K562 (cell line): ENCODE results near the gene MRPL28. TPM values are rescaled to one million over a fixed set of nuclear protein-coding genes. Genes with fewer than 3 reads are reported as not detected.
"Not testable (repeated sequence)": the region's sequence is repeated elsewhere in the genome, so short reads cannot be mapped to it uniquely, and the experiment has no call there.

ENCODE experiments used
- ATAC-seq: fragments of 200-7000 bp; cut with Tn5 transposase; 3 replicates; pipeline ENCODE4 v1.9.1; 2020; ENCODE audit warnings: moderate library complexity
- BruUV-seq: library from RNA; stranded (reverse); fragments of 400-500 nt; replicated peaks from 2 replicates; lab custom pipeline; 2021; lab: Mats Ljungman, UMichigan
- CTCF ChIA-PET: fragments of 300-600 bp; formaldehyde crosslinking; extraction: SDS; loops from one replicate; lab custom pipeline; 2021; ENCODE audit warnings: low intra/inter-chr PET ratio; lab: Yijun Ruan, JAX
- POLR2A ChIA-PET: fragments of 300-600, 350-650 bp; sonication (Branson Sonifier 250); formaldehyde crosslinking; extraction: SDS; loops from one replicate; lab custom pipeline; 2021; ENCODE audit warnings: antibody characterized with exemption, inconsistent platforms; lab: Yijun Ruan, JAX
- DNase-seq, 4 experiments: peaks; one replicate each; pipeline versions ENCODE4 v3.0.0 to v3.0.0-alpha.2; 2011 to 2018; ENCODE audit warnings: low spot score in 3 of 4, mixed read lengths in 3 of 4; ENCODE audit errors: extremely low read depth in 1 of 4
- FAIRE-seq: peaks from 2 replicates; lab custom pipeline; 2011; peaks lifted over from hg19 to GRCh38; lab: Jason Lieb, UNC
- H2AFZ ChIP-seq: 2 replicates; pipeline ENCODE4 v1.6.0; 2011; ENCODE audit warnings: low read depth, low read length, control low read depth, inconsistent platforms
- H3K27ac ChIP-seq: fragments of 200-600 bp; 3 replicates; pipeline ENCODE4 v1.8.0; 2011; ENCODE audit warnings: low read depth, mild to moderate bottlenecking, control low read depth, inconsistent platforms, low read length, moderate library complexity, mixed read lengths; ENCODE audit errors: extremely low read depth
- H3K27me3 ChIP-seq, 2 experiments: fragments of 300-600 bp in 1 of 2; 2 replicates in 1 of 2; 3 replicates in 1 of 2; pipeline versions ENCODE4 v1.6.0 to v1.8.0; 2011; ENCODE audit warnings: inconsistent platforms in 2 of 2, low read length in 2 of 2, mild to moderate bottlenecking in 1 of 2, mixed read lengths in 1 of 2, moderate library complexity in 1 of 2; ENCODE audit not compliant: control insufficient read depth in 2 of 2, insufficient read depth in 2 of 2
- H3K36me3 ChIP-seq: fragments of 300-600 bp; 3 replicates; pipeline ENCODE4 v1.8.0; 2011; ENCODE audit warnings: mild to moderate bottlenecking, low read length, inconsistent platforms; ENCODE audit not compliant: control insufficient read depth, insufficient read depth
- H3K4me1 ChIP-seq, 2 experiments: fragments of 200-600 bp in 1 of 2; replicated peaks in 1 of 2; 2 replicates in 1 of 2; 3 replicates in 1 of 2; pipeline versions ENCODE4 v1.5.1 to v1.8.0; 2011; ENCODE audit warnings: inconsistent platforms in 2 of 2, low read length in 2 of 2, mild to moderate bottlenecking in 1 of 2, mixed read lengths in 1 of 2, moderate library complexity in 1 of 2; ENCODE audit not compliant: control insufficient read depth in 2 of 2, insufficient read depth in 2 of 2
- H3K4me2 ChIP-seq: 2 replicates; pipeline ENCODE4 v1.6.1; 2011; ENCODE audit warnings: low read length, control low read depth, inconsistent platforms, mixed read lengths; ENCODE audit not compliant: insufficient read depth
- H3K4me3 ChIP-seq: fragments of 200-600 bp; sonication (generic), shearing (Covaris generic); 2 replicates; pipeline ENCODE4 v1.5.1; 2016; ENCODE audit warnings: control low read depth, inconsistent platforms
- H3K79me2 ChIP-seq: fragments of 200-600 bp; 3 replicates; pipeline ENCODE4 v1.8.0; 2011; ENCODE audit warnings: low read length, inconsistent platforms; ENCODE audit not compliant: control insufficient read depth, insufficient read depth
- H3K9ac ChIP-seq, 2 experiments: 2 replicates each; pipeline versions ENCODE4 v1.6.0 to v1.6.1; 2011; ENCODE audit warnings: low read depth in 2 of 2, low read length in 2 of 2, control low read depth in 1 of 2, inconsistent platforms in 1 of 2, mild to moderate bottlenecking in 1 of 2, mixed read lengths in 1 of 2; ENCODE audit not compliant: insufficient read depth in 1 of 2
- H3K9me1 ChIP-seq: one replicate; pipeline ENCODE4 v1.6.0; 2011; ENCODE audit warnings: inconsistent platforms, mild to moderate bottlenecking, low read length, moderate library complexity; ENCODE audit not compliant: control insufficient read depth, insufficient read depth
- H3K9me3 ChIP-seq: replicated peaks from 2 replicates; pipeline ENCODE4 v1.5.1; 2011; ENCODE audit warnings: low read depth, low read length, inconsistent platforms; ENCODE audit not compliant: control insufficient read depth, insufficient read depth
- H4K20me1 ChIP-seq: replicated peaks from 2 replicates; pipeline ENCODE4 v1.6.1; 2011; ENCODE audit warnings: low read length, inconsistent platforms, mixed read lengths; ENCODE audit not compliant: control insufficient read depth, insufficient read depth
- RCOR1 ChIP-seq, 2 experiments: IDR thresholded peaks; 2 replicates each; pipeline ENCODE4 v1.6.1; 2012; ENCODE audit warnings: low read depth in 2 of 2, low read length in 2 of 2, borderline replicate concordance in 1 of 2, improper control_type of control experiment in 1 of 2
- WGBS: fragments of 100-300 bp; shearing (Covaris generic); methylation state at CpG from one replicate; pipeline ENCODE4 v1.1.6; 2016; ENCODE audit warnings: low coverage, mixed read lengths; ENCODE audit not compliant: insufficient coverage; ENCODE audit errors: missing lambda C conversion rate; 5-methylcytosine and 5-hydroxymethylcytosine counted together
- in situ Hi-C: fragments of 300-500 bp; cut with MboI; formaldehyde crosslinking; loops from 4 replicates; pipeline ENCODE4 v1.15.0; 2018; ENCODE audit warnings: inconsistent platforms, mixed read lengths
- intact Hi-C: fragments of 100-400 bp; cut with micrococcal nuclease; formaldehyde crosslinking; loops from 2 replicates; pipeline ENCODE4 v1.14.2; 2022
- polyA plus RNA-seq, 8 experiments: library from polyadenylated mRNA; depleted of rRNA in 4 of 8; stranded (reverse) in 5 of 8; unstranded in 3 of 8; fragments of >200 nt; fragmentation: Nextera tagmentation in 2 of 8; fragmentation: Illumina TruSeq in 1 of 8; extraction: Ambion mirVana in 2 of 8; extraction: Trizol in 1 of 8; gene quantifications; 2 replicates each; pipeline versions ENCODE4 v1.2.1 to v1.2.3, GENCODE V29; 2011 to 2014; ENCODE audit warnings: inconsistent platforms in 1 of 8, missing spikeins in 1 of 8
- total RNA-seq, 7 experiments: library from RNA; depleted of rRNA in 6 of 7; stranded (reverse); fragments of >200 nt in 6 of 7; fragmentation: Illumina TruSeq in 2 of 7; extraction: Trizol in 2 of 7; gene quantifications; 2 replicates each; pipeline versions ENCODE4 v1.2.1 to v1.2.3, GENCODE V29; 2011 to 2021; ENCODE audit warnings: low replicate concordance in 1 of 7
- TF ChIP-seq, protein P1 (sequence below): fragments of 250-450 bp; sonication (Bioruptor Pico); IDR thresholded peaks from 2 replicates; pipeline ENCODE4 v1.8.0; 2021; ENCODE audit warnings: borderline replicate concordance, mild to moderate bottlenecking, moderate library complexity; ENCODE audit not compliant: poor library complexity, severe bottlenecking
- TF ChIP-seq, protein P2 (sequence below): fragments of 250-450 bp; sonication (Bioruptor Pico); IDR thresholded peaks from 2 replicates; pipeline ENCODE4 v1.5.0; 2021

The MRPL28 gene
- total and polyA plus RNA-seq, 9 of the 15 experiments (the other 6 are each of a cell fraction or from before 2014, with no cell fraction given): 2.5 to 323 (median 175) TPM

DNA sequence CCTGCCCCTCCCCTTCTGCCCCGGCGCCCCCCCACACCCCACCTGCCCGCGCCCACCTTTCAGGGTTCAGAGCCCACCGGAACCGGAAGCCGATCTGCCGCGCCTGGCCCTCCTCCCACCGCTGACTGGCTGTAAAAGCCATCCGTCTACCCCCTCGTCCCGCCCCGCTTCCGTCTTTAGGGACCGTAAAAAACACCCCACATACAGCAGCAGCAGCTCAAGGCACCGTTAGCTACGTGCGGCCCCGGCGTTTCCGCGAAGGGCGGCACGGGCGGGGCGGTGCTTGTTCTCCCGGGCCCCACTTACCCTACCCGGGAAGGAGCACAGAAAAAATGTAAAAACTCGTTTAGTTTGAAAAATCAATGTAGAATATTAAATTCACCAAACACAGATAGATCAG, at the start of gene MRPL28 (continued):
- TF ChIP-seq, protein P1, sequence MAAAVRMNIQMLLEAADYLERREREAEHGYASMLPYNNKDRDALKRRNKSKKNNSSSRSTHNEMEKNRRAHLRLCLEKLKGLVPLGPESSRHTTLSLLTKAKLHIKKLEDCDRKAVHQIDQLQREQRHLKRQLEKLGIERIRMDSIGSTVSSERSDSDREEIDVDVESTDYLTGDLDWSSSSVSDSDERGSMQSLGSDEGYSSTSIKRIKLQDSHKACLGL (CRISPR knock-in tag): no peak
- peak in 1 of 2 experiments; percentile 54; a peak in 2 of 4 replicates for TF ChIP-seq RCOR1 (IDR thresholded peaks at IDR 0.05; ENCODE audit: borderline replicate concordance in 1 of 2, low read depth in 2 of 2, low read length in 2 of 2)
- TF ChIP-seq, protein P2, sequence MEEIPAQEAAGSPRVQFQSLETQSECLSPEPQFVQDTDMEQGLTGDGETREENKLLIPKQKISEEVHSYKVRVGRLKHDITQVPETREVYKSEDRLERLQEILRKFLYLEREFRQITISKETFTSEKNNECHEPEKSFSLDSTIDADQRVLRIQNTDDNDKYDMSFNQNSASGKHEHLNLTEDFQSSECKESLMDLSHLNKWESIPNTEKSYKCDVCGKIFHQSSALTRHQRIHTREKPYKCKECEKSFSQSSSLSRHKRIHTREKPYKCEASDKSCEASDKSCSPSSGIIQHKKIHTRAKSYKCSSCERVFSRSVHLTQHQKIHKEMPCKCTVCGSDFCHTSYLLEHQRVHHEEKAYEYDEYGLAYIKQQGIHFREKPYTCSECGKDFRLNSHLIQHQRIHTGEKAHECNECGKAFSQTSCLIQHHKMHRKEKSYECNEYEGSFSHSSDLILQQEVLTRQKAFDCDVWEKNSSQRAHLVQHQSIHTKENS (CRISPR knock-in tag): no peak

- H2AFZ ChIP-seq, intact Hi-C loops, BruUV-seq, ATAC-seq, H3K79me2 ChIP-seq, H3K36me3 ChIP-seq, in situ Hi-C loops, H3K27ac ChIP-seq, DNase-seq, FAIRE-seq, H4K20me1 ChIP-seq, H3K4me2 ChIP-seq, H3K9me1 ChIP-seq, H3K4me3 ChIP-seq, H3K27me3 ChIP-seq, H3K9ac ChIP-seq, H3K9me3 ChIP-seq, CTCF ChIA-PET: not testable (repeated sequence)
- H3K4me1 ChIP-seq: peaks cover 0 to 32% of the 10 kb centered on the region in 2 experiments; a peak in 2 of 5 replicates
- POLR2A ChIA-PET: interaction anchor here (2.7 kb wide), 1 partner anchor 9 kb away, joined by 13 read pairs; the partner anchor contains the start of gene RAB11FIP3
- 96% methylated on average over 3 of the region's 3 CpGs for WGBS
These were observed 44.8 kb upstream of the MRPL28 start for GRCh38 chr16:415170-415498.
